Measurements from ENCODE around the gene RETREG1.
A peak's percentile ranks its signal among the peaks of the same experiment; 100 is the strongest.
"Not testable (repeated sequence)": the region's sequence is repeated elsewhere in the genome, so short reads cannot be mapped to it uniquely, and the experiment has no call there.

Gene RETREG1

DNA sequence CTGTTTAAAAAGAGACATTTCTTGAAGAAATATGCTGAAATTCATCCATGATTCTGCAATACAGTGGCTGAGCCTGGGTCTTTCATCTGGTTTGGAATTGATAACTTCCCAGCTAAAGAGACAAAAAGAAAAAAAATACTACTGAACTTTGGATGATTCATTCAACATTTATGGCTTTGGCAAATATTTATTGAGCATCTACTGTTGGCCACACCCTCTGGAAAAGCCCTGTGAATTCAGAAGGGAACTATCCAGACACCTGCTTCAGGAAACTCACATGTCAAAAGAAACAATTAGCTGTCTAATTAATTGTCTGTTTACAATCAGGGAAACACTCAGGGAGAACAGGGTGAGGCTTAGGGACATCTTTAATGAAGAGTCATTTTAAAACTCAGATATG, 133.4 kb downstream of the RETREG1 start:
- no peak for DNase-seq

DNA sequence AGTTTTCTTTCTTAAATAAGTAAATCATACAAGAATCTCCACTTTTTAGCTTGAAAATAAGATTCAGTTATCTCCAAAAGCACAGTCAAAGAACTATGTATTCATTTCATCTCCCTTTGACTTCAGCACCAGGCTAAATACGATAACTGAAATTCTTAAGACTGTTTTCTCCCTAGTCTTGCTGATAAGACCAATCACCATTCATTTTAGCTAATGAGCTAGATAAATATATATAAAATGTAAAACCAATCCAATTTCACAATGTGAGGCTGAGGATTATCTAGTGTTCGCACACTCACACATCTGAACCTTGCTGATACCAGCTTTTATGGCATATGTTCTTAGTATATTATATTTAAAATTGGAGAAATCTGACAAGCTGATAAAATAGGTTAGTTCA, 133.9 kb downstream of the RETREG1 start:
- no peak for DNase-seq

- no peak for DNase-seq
Measured at GRCh38 chr5:16480821-16481538, 135.8 kb downstream of the RETREG1 start.

GRCh38 chr5:16480144-16480543, 136.7 kb downstream of the RETREG1 start:
- no peak for DNase-seq

- DNase-seq: no peak
Measured at GRCh38 chr5:16477541-16477940, 139.3 kb downstream of the RETREG1 start.

GRCh38 chr5:16476417-16476816, 140.4 kb downstream of the RETREG1 start:
- not testable (repeated sequence) for DNase-seq

DNA sequence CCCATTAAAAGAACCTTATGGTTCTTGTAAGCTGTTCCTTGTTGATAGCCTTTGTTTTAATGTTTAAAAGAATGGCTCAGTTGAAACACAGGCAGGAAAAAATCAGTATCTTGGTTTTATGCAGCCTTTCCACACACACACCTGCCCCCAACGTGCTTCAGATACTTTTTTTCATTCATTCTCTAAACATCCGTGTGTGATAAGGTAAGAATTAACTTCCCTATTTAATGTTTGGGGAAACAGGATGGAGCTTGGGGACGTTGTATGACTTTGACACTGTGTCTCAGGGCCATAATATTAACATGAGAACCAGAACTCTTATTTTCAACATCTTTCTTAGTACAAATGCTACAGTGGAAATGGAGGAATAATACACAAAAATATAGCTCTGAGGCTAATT, 145.4 kb downstream of the RETREG1 start:
- no peak for DNase-seq

GRCh38 chr5:16467363-16468219, 149.2 kb downstream of the RETREG1 start:
- DNase-seq: no peak

DNA sequence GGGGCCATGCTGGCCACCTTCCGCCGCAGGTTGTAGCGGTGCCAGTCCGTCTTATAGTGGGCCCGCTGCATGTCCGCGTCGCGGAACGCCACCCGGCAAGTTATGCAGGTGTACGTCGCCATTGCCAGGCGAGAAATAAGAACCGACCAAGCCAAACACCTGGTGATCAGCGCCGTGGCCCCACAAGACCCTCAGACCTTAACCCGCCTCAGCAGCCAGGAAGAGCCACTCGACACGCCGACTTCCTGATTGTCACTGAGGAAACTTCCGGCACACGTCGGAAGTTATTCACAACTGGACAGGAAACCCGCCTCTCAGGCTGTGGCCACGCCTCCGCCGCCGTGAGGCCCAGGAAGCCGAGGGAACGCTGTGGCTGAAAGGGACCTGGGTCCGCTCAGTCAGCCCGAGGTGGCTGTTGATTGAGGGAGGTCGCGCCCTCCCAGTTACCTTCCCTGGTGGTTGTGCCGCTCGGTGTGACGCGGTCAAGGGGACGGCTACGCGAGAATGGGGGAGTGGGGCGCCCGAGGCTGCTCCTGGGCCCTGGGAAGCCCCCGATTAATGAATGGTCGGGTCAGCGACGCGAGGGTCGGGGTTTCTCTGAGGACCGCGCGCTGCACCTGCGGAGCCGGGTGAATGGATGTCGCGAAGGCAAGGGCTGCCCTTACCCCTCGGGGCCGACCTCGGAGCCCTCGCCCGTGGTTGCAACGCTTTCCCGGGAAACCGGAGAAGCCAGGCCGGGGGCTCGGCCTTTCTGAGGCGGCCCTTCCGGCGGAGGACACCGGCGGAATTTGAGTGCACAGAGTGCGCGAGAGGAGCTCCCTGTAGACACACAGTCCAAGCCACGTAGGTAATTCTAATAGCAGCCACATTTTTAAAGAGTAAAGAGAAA, 151.0 kb downstream of the RETREG1 start, which contains the start of gene ZNF622:
TSS of gene ZNF622 (minus strand) at position 257 of the 889 bp plus-strand sequence. CDS start at position 122, 135 bp downstream.
- DNase-seq: peak; percentile 94

DNA sequence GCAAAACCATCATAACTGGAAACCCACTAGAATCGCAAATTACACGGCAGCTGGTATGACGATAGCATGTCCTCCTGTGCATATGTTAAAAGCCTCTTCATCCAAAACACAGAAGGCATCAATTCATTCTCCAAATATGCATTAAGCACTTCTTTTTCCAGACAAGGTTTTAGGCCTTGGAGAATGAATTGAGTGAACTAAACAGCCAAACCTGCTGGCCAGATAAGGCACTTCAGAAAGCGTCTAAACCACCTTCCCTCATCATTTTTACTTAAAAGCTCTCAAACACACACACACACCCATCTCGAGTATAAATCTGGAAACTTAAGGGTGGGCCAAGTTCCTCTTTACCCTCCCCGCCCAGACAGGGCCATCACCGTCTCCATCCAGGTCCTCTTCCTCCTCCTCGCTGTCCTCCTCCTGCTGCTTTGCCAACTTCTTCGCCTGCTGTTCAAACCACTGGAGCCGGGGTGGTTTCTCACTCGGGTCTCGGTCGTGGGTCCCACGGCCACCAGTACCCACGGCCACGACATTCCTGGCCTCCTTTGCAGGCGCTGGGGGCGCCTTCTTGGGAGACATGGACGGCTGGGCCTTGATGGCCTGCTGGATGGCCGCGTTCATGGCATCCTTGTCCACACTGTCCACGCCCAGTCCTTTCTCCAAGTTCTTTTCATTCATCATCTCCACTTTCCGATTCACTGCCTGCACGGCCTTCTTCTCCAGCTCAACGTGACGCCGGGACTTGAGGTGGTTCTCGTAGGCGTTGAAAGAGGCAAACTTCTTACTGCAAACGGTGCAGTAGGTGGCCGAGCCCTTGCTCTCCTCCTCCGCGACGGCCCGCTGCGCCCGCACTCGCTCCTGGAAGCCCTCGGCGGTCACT, 151.9 kb downstream of the RETREG1 start:
- no peak for DNase-seq

- DNase-seq: no peak
Measured at GRCh38 chr5:16464231-16464630, 152.6 kb downstream of the RETREG1 start.

- no peak for DNase-seq
Measured at GRCh38 chr5:16461782-16462181, 155.0 kb downstream of the RETREG1 start.

GRCh38 chr5:16461026-16461425, 155.8 kb downstream of the RETREG1 start:
- DNase-seq: no peak

DNA sequence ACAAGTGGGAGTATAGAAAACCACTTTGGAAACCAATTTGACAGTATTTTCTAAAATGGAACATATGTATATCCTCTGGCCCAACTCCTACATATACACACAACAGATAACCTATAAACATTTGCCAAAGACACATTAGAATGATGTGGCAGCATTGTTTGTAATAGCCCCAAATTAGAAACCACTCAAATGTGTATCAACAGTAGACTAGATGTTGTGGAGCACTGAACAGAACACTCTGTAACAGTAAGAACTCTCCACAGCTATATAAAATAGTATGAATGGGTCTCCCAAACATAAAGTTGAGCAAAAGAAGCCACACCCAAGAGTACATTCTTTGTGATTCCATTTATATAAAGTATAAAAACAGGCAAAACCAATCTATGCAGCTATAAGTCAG, 157.3 kb downstream of the RETREG1 start:
- DNase-seq: no peak

- DNase-seq: no peak
Measured at GRCh38 chr5:16457853-16458252, 158.9 kb downstream of the RETREG1 start.

GRCh38 chr5:16457451-16457850, 159.3 kb downstream of the RETREG1 start:
- no peak for DNase-seq

DNA sequence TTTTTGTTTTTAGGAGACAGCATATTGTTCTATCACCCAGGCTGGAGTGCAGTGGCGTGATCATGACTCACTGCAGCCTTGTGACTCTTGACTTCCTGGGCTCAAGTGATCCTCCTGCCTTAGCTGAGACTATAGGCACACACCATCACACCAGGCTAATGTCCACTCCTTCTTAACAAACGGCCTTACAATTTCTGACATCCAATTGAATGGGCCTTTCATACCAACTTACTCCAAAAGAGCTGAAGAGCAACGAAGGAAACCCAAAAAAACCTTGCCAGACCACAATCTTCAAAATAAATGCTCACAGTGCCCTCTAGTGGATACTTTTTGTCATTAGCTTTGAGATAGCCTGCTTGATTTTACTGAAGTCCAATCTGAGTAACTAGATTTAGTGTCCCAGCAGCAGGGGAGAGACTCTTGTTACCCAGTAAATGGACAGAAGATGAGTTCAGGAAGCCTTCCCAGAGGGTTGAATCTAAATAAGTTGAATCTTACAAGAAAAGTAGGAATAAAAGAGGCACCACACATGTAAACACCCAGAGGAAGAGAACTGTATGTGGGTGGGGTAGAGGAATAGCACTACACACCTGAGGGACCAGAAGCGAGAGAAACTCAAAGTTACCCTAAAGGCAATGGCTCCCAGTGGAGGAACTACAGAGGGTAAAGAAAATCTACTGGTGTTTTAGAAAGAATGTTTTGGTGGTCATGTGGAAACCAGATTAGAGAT, 160.5 kb downstream of the RETREG1 start:
- peak; percentile 59 for DNase-seq

DNA sequence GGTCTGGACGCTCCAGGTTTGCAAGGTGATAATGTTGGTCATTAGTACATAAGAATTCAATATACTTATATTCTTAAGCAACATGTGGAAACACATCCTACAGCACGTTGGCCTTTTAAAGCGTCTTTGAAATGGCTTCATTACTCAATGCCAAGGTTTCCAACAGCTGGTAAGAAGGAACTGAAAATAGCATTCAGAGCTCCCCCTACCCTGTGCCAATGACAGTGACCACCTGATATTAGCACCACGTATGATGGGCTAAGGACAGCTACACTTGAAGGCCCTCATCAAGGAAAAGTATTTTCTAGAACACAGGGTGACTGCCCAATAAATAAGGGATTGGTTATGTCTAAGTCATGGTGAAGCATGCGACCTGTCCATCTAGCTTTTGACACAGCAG, 161.1 kb downstream of the RETREG1 start:
- DNase-seq: no peak

DNA sequence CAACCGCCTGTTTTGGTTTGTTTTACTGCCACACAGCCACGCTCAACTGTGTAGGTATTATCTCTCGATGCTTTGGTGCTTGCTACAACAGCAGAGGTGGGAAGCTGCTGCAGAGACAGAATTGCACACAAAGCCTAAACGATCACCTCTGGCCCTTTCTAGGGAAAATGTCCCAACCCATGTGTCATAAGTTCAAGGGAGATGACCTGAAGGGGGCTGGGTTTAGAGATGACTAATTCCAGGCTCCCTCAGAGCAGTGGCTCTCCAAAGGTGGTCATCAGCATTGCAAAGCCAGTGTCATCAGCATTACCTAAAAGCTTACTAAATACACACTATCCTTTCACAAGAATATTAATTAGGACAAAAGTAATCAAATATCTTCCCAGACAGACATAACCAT, 162.1 kb downstream of the RETREG1 start:
- DNase-seq: no peak

DNA sequence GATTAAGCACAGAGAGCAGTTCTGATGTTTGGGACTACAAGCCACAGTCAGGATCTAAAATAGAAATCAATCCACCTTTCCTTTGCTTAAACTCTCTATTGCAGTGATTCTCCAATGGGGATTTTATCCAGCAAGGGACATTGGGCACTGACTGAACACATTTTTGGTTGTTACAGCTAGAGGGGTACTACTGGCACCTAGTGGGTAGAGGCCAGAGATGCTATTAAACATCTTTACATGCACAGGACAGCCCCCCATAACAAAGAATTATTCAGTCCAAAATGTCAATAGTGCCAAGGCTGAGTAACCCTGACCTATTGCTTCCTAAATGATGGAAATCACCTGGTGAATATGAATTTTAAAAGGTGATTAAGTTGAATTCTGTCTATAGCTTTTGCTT, 163.2 kb downstream of the RETREG1 start:
- peak; percentile 27 for DNase-seq

DNA sequence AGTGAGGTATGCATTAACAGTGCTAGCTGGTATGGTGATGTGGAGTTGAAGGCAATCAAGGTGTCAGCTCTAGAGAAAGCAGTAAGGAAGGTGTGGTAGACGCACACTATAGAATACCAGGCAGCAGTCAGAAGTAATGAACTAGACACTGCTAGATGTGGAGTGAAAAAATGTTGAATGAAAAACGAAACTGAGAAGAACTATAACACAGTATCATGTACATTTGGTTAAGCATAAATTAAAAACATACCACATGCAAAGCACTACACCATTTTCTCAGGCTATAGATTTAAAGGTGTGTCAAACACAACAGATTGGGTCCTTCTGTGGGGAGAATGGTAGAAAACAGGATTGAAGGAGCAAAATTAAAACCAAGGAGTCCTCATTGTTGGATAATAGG, 166.6 kb downstream of the RETREG1 start:
- no peak for DNase-seq

All from NCI-H2081 treated with DMSO at 0.1 percent for 48 hours (cell line).